HG03442 (cell line): Measurements from ENCODE around the gene MRPL34.

Experiments
- ATAC-seq: cut with Tn5 transposase; IDR thresholded peaks from one replicate; pipeline ENCODE4 v1.9.1; 2021; ENCODE audit warnings: mild to moderate bottlenecking, moderate library complexity; ENCODE audit not compliant: unreplicated experiment

The MRPL34 gene

GRCh38 chr19:17340302-17340870 lies 34.7 kb downstream of the MRPL34 start:
- ATAC-seq = no peak

- ATAC-seq = no peak
Measured at GRCh38 chr19:17340871-17341357, 35.2 kb downstream of the MRPL34 start.

GRCh38 chr19:17341386-17341785 lies 35.7 kb downstream of the MRPL34 start:
- ATAC-seq = no peak

GRCh38 chr19:17341845-17342244 lies 36.2 kb downstream of the MRPL34 start:
- ATAC-seq = no peak

GRCh38 chr19:17346109-17346671 lies 40.5 kb downstream of the MRPL34 start:
- ATAC-seq = no peak

GRCh38 chr19:17347361-17347760 lies 41.7 kb downstream of the MRPL34 start:
- ATAC-seq = no peak

- no peak for ATAC-seq
Measured at GRCh38 chr19:17347877-17348276, 42.2 kb downstream of the MRPL34 start.

GRCh38 chr19:17348700-17349099 lies 43.0 kb downstream of the MRPL34 start:
- ATAC-seq = no peak

GRCh38 chr19:17351815-17352435 lies 46.3 kb downstream of the MRPL34 start:
- no peak for ATAC-seq

GRCh38 chr19:17352608-17353280 lies 47.1 kb downstream of the MRPL34 start:
- no peak for ATAC-seq

GRCh38 chr19:17353386-17353785 lies 47.7 kb downstream of the MRPL34 start:
- ATAC-seq = no peak
